Lower leg skin (tissue), 3 donors: Measurements from ENCODE around the gene AP3B1.

Source experiments
- POLR2A ChIP-seq, 2 donors: fragments of 450-650 bp; IDR thresholded peaks; one replicate each; pipeline ENCODE4 v1.6.1; 2016 to 2017; ENCODE audit warnings: antibody characterized with exemption in 2 of 2, mild to moderate bottlenecking in 1 of 2, moderate library complexity in 1 of 2
- TF ChIP-seq, protein P1 (sequence below), 3 donors: fragments of 450-650 bp; IDR thresholded peaks; one replicate each; pipeline ENCODE4 v1.5.1; 2016; ENCODE audit warnings: antibody characterized with exemption in 3 of 3, mild to moderate bottlenecking in 3 of 3, moderate library complexity in 2 of 3

DNA sequence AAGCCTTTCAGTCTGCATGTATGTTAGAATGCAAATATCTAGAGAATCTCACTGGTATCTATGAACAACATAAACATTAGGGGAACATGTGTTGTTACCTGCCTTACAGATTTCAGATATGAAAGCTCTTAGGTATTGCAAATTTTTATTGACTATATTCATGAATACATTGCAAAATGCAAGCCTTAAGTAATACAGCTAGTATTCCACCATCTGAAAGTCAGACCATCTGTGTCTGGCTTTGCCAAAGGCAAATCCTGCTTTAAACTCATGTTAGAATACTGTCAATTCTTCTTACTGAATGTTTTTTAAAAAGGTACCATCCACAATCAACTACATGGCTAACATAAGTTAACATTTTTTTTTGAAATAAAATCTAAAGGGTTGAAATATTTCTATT lies 215.6 kb downstream of the AP3B1 start:
- TF ChIP-seq, protein P1, sequence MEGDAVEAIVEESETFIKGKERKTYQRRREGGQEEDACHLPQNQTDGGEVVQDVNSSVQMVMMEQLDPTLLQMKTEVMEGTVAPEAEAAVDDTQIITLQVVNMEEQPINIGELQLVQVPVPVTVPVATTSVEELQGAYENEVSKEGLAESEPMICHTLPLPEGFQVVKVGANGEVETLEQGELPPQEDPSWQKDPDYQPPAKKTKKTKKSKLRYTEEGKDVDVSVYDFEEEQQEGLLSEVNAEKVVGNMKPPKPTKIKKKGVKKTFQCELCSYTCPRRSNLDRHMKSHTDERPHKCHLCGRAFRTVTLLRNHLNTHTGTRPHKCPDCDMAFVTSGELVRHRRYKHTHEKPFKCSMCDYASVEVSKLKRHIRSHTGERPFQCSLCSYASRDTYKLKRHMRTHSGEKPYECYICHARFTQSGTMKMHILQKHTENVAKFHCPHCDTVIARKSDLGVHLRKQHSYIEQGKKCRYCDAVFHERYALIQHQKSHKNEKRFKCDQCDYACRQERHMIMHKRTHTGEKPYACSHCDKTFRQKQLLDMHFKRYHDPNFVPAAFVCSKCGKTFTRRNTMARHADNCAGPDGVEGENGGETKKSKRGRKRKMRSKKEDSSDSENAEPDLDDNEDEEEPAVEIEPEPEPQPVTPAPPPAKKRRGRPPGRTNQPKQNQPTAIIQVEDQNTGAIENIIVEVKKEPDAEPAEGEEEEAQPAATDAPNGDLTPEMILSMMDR (IDR thresholded peaks at IDR 0.05), result no peak
- TF ChIP-seq POLR2A (IDR thresholded peaks at IDR 0.05), result no peak
